Measurements from ENCODE around the gene SERPINA5.

The SERPINA5 gene

DNA sequence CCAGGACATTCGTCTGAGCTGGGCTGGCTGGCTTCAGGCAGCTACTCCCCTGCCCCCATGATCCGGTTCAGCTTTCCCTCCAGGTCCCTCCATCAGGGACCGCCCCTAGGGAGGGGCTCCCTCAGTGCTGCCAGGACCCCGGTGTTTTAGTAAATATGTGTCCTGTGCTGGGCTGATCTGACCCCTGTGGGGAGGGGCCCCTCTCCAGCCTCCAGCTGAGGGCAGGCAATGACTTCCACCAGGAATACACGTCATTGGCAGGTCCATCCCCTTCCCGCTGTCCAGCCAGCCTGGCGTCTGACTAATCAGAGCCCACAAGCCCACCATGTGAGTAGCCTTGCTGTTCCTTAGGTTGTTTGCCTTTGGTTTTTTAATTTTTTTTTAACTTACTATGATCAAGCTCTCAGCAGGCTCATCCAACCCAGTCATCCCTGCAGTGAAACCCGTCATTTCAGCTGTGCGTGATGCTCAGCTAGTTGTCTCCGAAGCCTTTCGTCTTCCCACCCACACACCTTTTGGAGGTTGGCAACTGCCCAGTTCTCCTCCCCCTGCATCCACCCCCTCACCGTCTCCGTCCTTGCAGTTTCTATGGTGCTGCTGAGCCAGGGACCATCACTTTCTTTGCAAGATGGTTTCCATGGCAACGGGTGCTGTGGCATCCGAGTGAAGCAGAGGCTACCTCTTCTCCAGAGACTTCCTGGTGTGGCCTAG lies 35.9 kb upstream of the SERPINA5 start:
- no peak for DNase-seq (ENCODE audit: extremely low read depth, low read depth)
- H3K4me3 ChIP-seq (replicated peaks; ENCODE audit: low read depth, low read length), result no peak overlapping the region
- TF ChIP-seq, protein P1, sequence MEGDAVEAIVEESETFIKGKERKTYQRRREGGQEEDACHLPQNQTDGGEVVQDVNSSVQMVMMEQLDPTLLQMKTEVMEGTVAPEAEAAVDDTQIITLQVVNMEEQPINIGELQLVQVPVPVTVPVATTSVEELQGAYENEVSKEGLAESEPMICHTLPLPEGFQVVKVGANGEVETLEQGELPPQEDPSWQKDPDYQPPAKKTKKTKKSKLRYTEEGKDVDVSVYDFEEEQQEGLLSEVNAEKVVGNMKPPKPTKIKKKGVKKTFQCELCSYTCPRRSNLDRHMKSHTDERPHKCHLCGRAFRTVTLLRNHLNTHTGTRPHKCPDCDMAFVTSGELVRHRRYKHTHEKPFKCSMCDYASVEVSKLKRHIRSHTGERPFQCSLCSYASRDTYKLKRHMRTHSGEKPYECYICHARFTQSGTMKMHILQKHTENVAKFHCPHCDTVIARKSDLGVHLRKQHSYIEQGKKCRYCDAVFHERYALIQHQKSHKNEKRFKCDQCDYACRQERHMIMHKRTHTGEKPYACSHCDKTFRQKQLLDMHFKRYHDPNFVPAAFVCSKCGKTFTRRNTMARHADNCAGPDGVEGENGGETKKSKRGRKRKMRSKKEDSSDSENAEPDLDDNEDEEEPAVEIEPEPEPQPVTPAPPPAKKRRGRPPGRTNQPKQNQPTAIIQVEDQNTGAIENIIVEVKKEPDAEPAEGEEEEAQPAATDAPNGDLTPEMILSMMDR (IDR thresholded peaks at IDR 0.05; ENCODE audit: low read depth, low read length, missing control alignments), result no peak

DNA sequence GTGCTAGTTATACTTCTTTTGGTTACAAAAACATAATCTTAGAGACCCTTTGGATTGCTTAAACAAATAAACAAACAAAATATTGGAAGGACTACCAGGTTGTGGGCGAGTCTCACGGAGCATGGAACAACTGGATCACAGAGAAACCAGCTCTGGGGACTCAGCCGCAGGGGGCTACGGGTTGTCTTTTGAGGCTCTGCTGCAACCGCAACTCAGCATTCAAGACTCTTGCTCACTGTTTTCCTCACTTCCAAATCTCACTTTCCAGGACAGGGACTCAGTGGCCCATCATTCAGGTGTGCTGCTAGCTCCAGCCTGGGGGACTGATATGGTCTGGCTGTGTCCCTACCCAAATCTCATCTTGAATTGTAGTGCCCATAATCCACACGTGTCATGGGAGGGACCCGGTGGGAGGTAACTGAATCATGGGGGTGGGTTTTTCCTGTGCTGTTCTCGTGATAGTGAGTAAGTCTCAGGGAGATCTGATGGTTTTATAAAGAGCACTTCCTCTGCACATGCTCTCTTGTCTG lies 34.0 kb upstream of the SERPINA5 start:
- TF ChIP-seq, protein P1 (IDR thresholded peaks at IDR 0.05; ENCODE audit: low read depth, low read length, missing control alignments), result no peak
- H3K4me3 ChIP-seq (replicated peaks; ENCODE audit: low read depth, low read length), result no peak overlapping the region
- DNase-seq (ENCODE audit: extremely low read depth, low read depth), result no peak

DNA sequence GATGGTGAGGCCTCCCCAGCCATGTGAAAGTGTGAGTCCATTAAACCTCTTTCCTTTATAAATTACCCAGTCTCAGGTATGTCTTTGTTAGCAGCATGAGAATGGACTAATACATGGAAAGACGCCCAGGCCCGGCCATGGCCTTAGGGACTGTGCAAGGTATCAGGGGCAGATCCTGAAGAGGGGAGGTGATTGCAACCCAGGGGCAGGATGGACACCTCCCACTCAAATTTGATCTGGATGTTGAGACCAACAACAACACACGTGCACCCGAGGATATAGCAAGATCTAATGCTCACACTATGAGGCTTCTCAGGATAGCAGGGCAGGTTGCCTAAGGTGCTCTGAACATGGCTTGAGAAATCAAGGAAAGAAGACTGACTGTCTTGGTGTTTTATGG lies 33.5 kb upstream of the SERPINA5 start:
- no peak overlapping the region for H3K4me3 ChIP-seq (replicated peaks; ENCODE audit: low read depth, low read length)
- TF ChIP-seq, protein P1 (IDR thresholded peaks at IDR 0.05; ENCODE audit: low read depth, low read length, missing control alignments), result no peak
- no peak for DNase-seq (ENCODE audit: extremely low read depth, low read depth)

DNA sequence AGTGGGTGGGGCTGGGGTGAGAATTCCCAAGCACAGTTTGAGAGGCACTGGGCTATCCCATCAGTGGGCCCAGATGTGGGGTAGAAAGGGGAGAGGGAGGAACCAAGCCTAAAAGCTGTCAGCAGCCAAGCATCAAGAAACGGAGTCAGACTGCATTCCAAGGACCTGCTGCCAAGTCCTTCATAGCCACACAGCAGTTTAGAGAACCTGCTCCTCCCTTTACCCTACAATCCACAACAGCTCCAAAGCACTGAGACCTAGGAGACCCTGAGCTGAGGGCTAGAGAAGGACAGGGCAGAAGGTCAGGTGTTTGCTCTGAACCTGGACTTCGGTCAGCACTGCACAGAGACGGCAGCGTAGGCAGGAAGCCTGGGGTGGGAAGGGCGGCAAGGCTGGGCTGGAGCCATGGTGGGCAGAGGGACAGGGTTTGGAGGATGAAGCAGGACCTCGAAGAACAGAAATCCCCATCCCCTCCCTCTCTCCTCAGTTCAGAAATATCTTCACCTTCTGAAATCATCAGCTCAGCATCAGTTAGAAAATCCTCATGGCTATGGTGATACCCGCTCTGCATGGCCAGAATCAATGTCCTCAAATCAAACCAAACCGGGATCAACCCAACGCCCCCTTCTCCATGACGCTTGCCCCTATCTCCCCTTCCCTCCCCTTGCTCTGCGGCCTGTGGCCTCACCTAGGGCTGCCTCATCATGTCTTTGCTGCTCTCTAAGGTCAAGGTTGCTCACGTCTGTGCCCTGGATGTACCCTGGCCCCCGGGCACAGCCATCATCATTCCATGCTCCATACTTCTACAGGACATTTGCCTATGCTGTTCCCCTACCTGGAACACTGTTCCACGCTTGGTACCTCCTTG lies 32.9 kb upstream of the SERPINA5 start:
- H3K4me3 ChIP-seq (replicated peaks; ENCODE audit: low read depth, low read length), result no peak overlapping the region
- DNase-seq (ENCODE audit: extremely low read depth, low read depth), result no peak
- TF ChIP-seq, protein P1 (IDR thresholded peaks at IDR 0.05; ENCODE audit: low read depth, low read length, missing control alignments), result no peak

DNA sequence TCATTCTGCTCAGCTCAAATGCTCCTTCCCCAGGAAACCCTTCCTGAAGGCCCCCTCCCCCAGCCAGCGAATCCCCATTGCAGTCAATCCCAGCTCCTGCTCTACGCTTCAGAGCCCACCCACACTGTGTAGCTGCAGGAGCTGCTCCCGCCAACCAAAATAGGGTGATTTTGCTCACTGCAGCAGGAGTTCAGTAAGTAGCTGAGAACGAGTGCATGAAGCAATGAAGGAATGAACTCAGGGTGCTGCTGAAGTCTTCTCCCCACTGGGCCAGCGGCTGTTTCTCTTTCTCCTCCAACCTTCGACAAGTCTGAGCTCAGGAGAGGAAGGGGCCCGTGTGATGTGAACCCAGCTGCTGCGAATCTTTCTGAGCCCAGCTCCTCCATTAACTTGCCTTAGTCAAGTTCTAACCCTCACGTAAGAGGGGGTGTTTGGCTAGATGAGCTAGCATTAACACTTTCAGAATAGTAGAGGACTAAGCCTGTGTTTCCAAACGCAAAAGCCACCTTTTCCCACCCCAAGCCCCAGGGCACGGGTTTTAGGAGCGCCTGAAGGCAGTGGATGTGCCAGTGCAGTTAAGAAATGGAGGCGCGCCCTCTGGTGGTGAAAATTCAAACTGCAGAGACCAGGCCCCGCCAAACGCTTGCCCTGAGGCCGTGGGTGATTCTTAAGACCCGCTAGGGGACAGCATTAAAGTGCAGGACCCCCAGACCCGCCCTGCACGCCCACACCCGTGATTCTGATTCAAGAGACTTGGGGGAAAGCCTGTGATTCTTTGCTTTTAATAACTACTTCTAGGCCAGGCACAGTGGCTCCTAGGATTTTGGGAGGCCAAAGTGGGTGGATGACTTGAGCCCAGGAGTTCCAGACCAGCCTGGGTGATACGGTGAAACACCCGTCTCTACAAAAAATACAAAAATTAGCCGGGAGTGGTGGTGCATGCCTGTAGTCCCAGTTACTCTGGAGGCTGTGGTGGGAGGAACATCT lies 31.9 kb upstream of the SERPINA5 start:
- TF ChIP-seq, protein P1 (IDR thresholded peaks at IDR 0.05; ENCODE audit: low read depth, low read length, missing control alignments), result peak; percentile 79
- peak; percentile 1 for DNase-seq (ENCODE audit: extremely low read depth, low read depth)

DNA sequence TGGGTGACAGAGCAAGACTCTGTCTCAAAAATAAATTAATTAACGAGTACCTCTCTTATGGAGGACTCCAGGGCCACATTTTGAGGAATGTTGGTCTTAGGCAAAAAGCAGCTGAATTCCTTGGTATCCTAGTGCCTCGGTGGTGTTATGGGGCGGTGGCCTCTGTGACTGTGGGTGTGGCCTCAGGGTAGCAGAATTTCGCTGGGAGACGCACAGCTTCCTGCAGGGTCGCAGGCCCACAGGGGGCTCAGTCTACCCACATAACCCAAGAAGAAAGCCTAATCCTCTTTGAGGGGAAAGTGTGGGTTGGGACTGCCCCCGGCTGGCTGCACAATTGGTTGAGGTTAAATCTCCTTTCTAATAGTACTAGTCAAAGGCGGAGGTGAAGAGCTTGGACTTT lies 31.2 kb upstream of the SERPINA5 start:
- TF ChIP-seq, protein P1 (IDR thresholded peaks at IDR 0.05; ENCODE audit: low read depth, low read length, missing control alignments), result no peak
- DNase-seq (ENCODE audit: extremely low read depth, low read depth), result no peak
- H3K4me3 ChIP-seq (replicated peaks; ENCODE audit: low read depth, low read length), result no peak overlapping the region

More for the DNA sequence above, 31.9 kb upstream of the SERPINA5 start:
- no peak overlapping the region for H3K4me3 ChIP-seq (replicated peaks; ENCODE audit: low read depth, low read length)

Data from HFF-Myc (cell line).